Neural cell (in vitro differentiated cells): ENCODE data around the gene RBM4. TPM values are rescaled to one million over a fixed set of nuclear protein-coding genes. Genes with fewer than 3 reads are reported as not detected.

Experiments used
- H2AFZ ChIP-seq: fragments of 200-600, 300-800 bp; sonication (generic), shearing (Covaris generic); 2 replicates; pipeline ENCODE4 v1.6.0; 2014; ENCODE audit warnings: low read depth, mild to moderate bottlenecking, antibody characterized with exemption, low read length, moderate library complexity
- H3F3A ChIP-seq: fragments of 200-600 bp; shearing (Covaris generic); 2 replicates; pipeline ENCODE4 v1.6.1; 2016; ENCODE audit warnings: mild to moderate bottlenecking, moderate library complexity, mixed read lengths, antibody characterized with exemption, low read length; ENCODE audit not compliant: insufficient read depth, poor library complexity, severe bottlenecking
- H3K27ac ChIP-seq: fragments of 200-600, 300-800 bp; sonication (generic), shearing (Covaris generic); 2 replicates; pipeline ENCODE4 v1.5.1; 2014; ENCODE audit warnings: mild to moderate bottlenecking, low read length, moderate library complexity
- H3K27me3 ChIP-seq: fragments of 300-800, 200-600 bp; sonication (generic), shearing (Covaris generic); 2 replicates; pipeline ENCODE4 v1.6.0; 2014; ENCODE audit warnings: mild to moderate bottlenecking, low read depth, low read length, moderate library complexity; ENCODE audit not compliant: insufficient read depth
- H3K36me3 ChIP-seq: fragments of 300-800, 200-600 bp; sonication (generic), shearing (Covaris generic); 2 replicates; pipeline ENCODE4 v1.5.1; 2014; ENCODE audit warnings: mild to moderate bottlenecking, antibody characterized with exemption, low read length, moderate library complexity; ENCODE audit not compliant: insufficient read depth
- H3K4me2 ChIP-seq: fragments of 300-800, 200-600 bp; sonication (generic), shearing (Covaris generic); 2 replicates; pipeline ENCODE4 v1.6.0; 2014; ENCODE audit warnings: mild to moderate bottlenecking, low read length
- H3K4me3 ChIP-seq: fragments of 300-800, 200-600 bp; sonication (generic), shearing (Covaris generic); 2 replicates; pipeline ENCODE4 v1.5.1; 2014; ENCODE audit warnings: mild to moderate bottlenecking, low read length, moderate library complexity
- H3K79me2 ChIP-seq: fragments of 200-600 bp; shearing (Covaris generic); replicated peaks from 2 replicates; pipeline ENCODE4 v1.6.0; 2014; ENCODE audit warnings: mild to moderate bottlenecking, low read length, moderate library complexity; ENCODE audit not compliant: insufficient read depth
- H3K9ac ChIP-seq: fragments of 300-800, 200-600 bp; sonication (generic), shearing (Covaris generic); 2 replicates; pipeline ENCODE4 v1.6.1; 2016; ENCODE audit warnings: mild to moderate bottlenecking, low read length, mixed read lengths
- H3K9me2 ChIP-seq: fragments of 200-600 bp; shearing (Covaris generic); 2 replicates; pipeline ENCODE4 v1.6.1; 2016; ENCODE audit warnings: mild to moderate bottlenecking, low read length, mixed read lengths; ENCODE audit not compliant: insufficient read depth
- H3K9me3 ChIP-seq: fragments of 200-600, 300-800 bp; sonication (generic), shearing (Covaris generic); 2 replicates; pipeline ENCODE4 v1.6.1; 2016; ENCODE audit warnings: mild to moderate bottlenecking, mixed run types, low read length, moderate library complexity, mixed read lengths
- H4K20me1 ChIP-seq: fragments of 200-600 bp; shearing (Covaris generic); 2 replicates; pipeline ENCODE4 v1.6.1; 2016; ENCODE audit warnings: mild to moderate bottlenecking, mixed run types; ENCODE audit not compliant: insufficient read depth
- CTCF ChIP-seq: fragments of 450-650 bp; IDR thresholded peaks from 2 replicates; pipeline ENCODE4 v1.5.1; 2014; ENCODE audit warnings: antibody characterized with exemption, mild to moderate bottlenecking, moderate library complexity; ENCODE audit not compliant: poor library complexity, severe bottlenecking
- EP300 ChIP-seq: fragments of 450-650 bp; conservative IDR thresholded peaks from 2 replicates; pipeline ENCODE4 v1.6.1; 2014; ENCODE audit warnings: antibody characterized with exemption, mild to moderate bottlenecking, moderate library complexity; ENCODE audit not compliant: poor library complexity, severe bottlenecking
- EZH2 ChIP-seq: fragments of 200-600, 300-800 bp; shearing (Covaris generic), sonication (generic); IDR thresholded peaks from 2 replicates; pipeline ENCODE4 v1.6.1; 2014; ENCODE audit warnings: antibody characterized with exemption, low read length, borderline replicate concordance, mild to moderate bottlenecking; ENCODE audit not compliant: insufficient read depth, poor library complexity, severe bottlenecking
- MXI1 ChIP-seq: fragments of 450-650 bp; conservative IDR thresholded peaks from 2 replicates; pipeline ENCODE4 v1.6.1; 2014; ENCODE audit warnings: antibody characterized with exemption, mild to moderate bottlenecking; ENCODE audit not compliant: poor library complexity, severe bottlenecking
- POLR2AphosphoS5 ChIP-seq: IDR thresholded peaks from 2 replicates; pipeline ENCODE4 v1.6.1; 2012
- RAD21 ChIP-seq: fragments of 450-650 bp; conservative IDR thresholded peaks from 2 replicates; pipeline ENCODE4 v1.6.1; 2014; ENCODE audit warnings: antibody characterized with exemption, mild to moderate bottlenecking, moderate library complexity
- REST ChIP-seq: IDR thresholded peaks from 2 replicates; pipeline ENCODE4 v1.6.1; 2012; ENCODE audit warnings: borderline replicate concordance
- SMC3 ChIP-seq: fragments of 450-650 bp; conservative IDR thresholded peaks from 2 replicates; pipeline ENCODE4 v1.6.1; 2014; ENCODE audit warnings: antibody characterized with exemption, mild to moderate bottlenecking, moderate library complexity; ENCODE audit not compliant: poor library complexity
- TAF1 ChIP-seq: IDR thresholded peaks from 2 replicates; pipeline ENCODE4 v1.6.1; 2012; ENCODE audit warnings: low read depth
- polyA plus RNA-seq: library from polyadenylated mRNA; depleted of rRNA; stranded (reverse); fragments of >200 nt; gene quantifications from 2 replicates; pipeline ENCODE4 v1.2.3, GENCODE V29; 2014

RBM4 gene
- polyA plus RNA-seq, 1 donor from 2014 or later = 456 TPM

GRCh38 chr11:66684635-66685034 is 46.1 kb downstream of the RBM4 start:
- Histone ChIP-seq H3K9ac (no peak overlapping the region), H3K9me2 (no peaks in the 10 kb centered on the region), H3K79me2 (no peaks in the 10 kb centered on the region), H3K9me3 (no peaks in the 10 kb centered on the region), H3K27ac (no peak overlapping the region), H3F3A (no peaks in the 10 kb centered on the region), H2AFZ (no peak overlapping the region), H3K36me3 (no peaks in the 10 kb centered on the region), H3K27me3 (no peaks in the 10 kb centered on the region), H3K4me2 (no peak overlapping the region), H3K4me3 (no peak overlapping the region), H4K20me1 (no peaks in the 10 kb centered on the region)
- TF ChIP-seq POLR2AphosphoS5 = no peak
- no peak for TF ChIP-seq RAD21
- TF ChIP-seq EP300 = no peak
- TF ChIP-seq MXI1 = no peak
- no peak for TF ChIP-seq EZH2
- TF ChIP-seq TAF1 = no peak
- no peak for TF ChIP-seq CTCF
- no peak for TF ChIP-seq SMC3
- no peak for TF ChIP-seq REST

- H2AFZ ChIP-seq = no peak overlapping the region
- H3F3A ChIP-seq = no peaks in the 10 kb centered on the region
- no peaks in the 10 kb centered on the region for H3K27me3 ChIP-seq
- H3K9ac ChIP-seq = no peak overlapping the region
- no peak overlapping the region for H3K4me2 ChIP-seq
- no peaks in the 10 kb centered on the region for H3K79me2 ChIP-seq
- no peaks in the 10 kb centered on the region for H3K36me3 ChIP-seq
- H4K20me1 ChIP-seq = no peaks in the 10 kb centered on the region
- no peak overlapping the region for H3K27ac ChIP-seq
- no peaks in the 10 kb centered on the region for H3K9me3 ChIP-seq
- H3K9me2 ChIP-seq = no peaks in the 10 kb centered on the region
- H3K4me3 ChIP-seq = no peak overlapping the region
- TF ChIP-seq TAF1 (no peak), EZH2 (no peak), CTCF (no peak), REST (no peak), SMC3 (no peak), MXI1 (no peak), POLR2AphosphoS5 (no peak), RAD21 (no peak), EP300 (no peak)
Observed at GRCh38 chr11:66685276-66686099, 47.0 kb downstream of the RBM4 start.
